H1 (cell line): ENCODE measurements around the gene MTX3. TPM values are rescaled to one million over a fixed set of nuclear protein-coding genes. Genes with fewer than 3 reads are reported as not detected.

ENCODE experiments used
- CTCF ChIA-PET: fragments of 300-600 bp; sonication (Branson Sonifier 250); formaldehyde crosslinking; loops from one replicate; lab custom pipeline; 2021; ENCODE audit not compliant: partially characterized antibody; lab: Charles Lee
- POLR2A ChIA-PET: fragments of 300-600 bp; sonication (Branson Sonifier 250); formaldehyde crosslinking; loops from one replicate; lab custom pipeline; 2021; ENCODE audit warnings: inconsistent platforms; ENCODE audit not compliant: partially characterized antibody; lab: Charles Lee
- DNase-seq, 2 experiments: peaks; one replicate each; pipeline versions ENCODE4 v3.0.0 to v3.0.0-alpha.2; 2010 to 2022; ENCODE audit warnings: low spot score in 2 of 2, low read depth in 1 of 2, mixed read lengths in 1 of 2
- FAIRE-seq: peaks from 2 replicates; lab custom pipeline; 2011; peaks lifted over from hg19 to GRCh38; lab: Jason Lieb, UNC
- H2AFZ ChIP-seq: 2 replicates; pipeline ENCODE4 v1.8.1; 2012; ENCODE audit warnings: low read length, inconsistent platforms
- H2AK5ac ChIP-seq: 2 replicates; pipeline ENCODE4 v1.6.1; 2013; ENCODE audit warnings: low read depth, low read length
- H2BK120ac ChIP-seq: replicated peaks from 2 replicates; pipeline ENCODE3; 2013; ENCODE audit warnings: low read depth, low read length, inconsistent platforms
- H2BK12ac ChIP-seq: 2 replicates; pipeline ENCODE4 v1.6.1; 2013; ENCODE audit warnings: low read depth, low read length
- H2BK15ac ChIP-seq: 2 replicates; pipeline ENCODE4 v1.6.1; 2013; ENCODE audit warnings: low read length
- H2BK20ac ChIP-seq: 2 replicates; pipeline ENCODE4 v1.6.1; 2013; ENCODE audit warnings: low read length
- H2BK5ac ChIP-seq: 2 replicates; pipeline ENCODE4 v1.6.1; 2013; ENCODE audit warnings: low read depth, low read length
- H3K14ac ChIP-seq: 2 replicates; pipeline ENCODE4 v1.6.1; 2013; ENCODE audit warnings: inconsistent platforms; ENCODE audit not compliant: insufficient read length
- H3K18ac ChIP-seq: 2 replicates; pipeline ENCODE4 v1.6.1; 2013; ENCODE audit warnings: low read length; ENCODE audit errors: extremely low read depth
- H3K23ac ChIP-seq: 2 replicates; pipeline ENCODE4 v1.6.1; 2013; ENCODE audit warnings: inconsistent platforms; ENCODE audit not compliant: insufficient read length
- H3K23me2 ChIP-seq: 2 replicates; pipeline ENCODE4 v1.6.1; 2013; ENCODE audit warnings: low read depth, low read length
- H3K27ac ChIP-seq: 2 replicates; pipeline ENCODE4 v1.6.1; 2011; ENCODE audit warnings: low read depth, low read length, inconsistent platforms
- H3K27me3 ChIP-seq, 4 experiments: replicated peaks in 1 of 4; 1 replicate in 1 of 4; 2 replicates in 3 of 4; pipeline versions ENCODE4 v1.6.1 to v1.8.1; 2011 to 2013; ENCODE audit warnings: low read length in 3 of 4, mild to moderate bottlenecking in 3 of 4, inconsistent platforms in 2 of 4, mixed read lengths in 2 of 4, moderate library complexity in 1 of 4; ENCODE audit not compliant: control insufficient read depth in 3 of 4, insufficient read depth in 3 of 4; ENCODE audit errors: extremely low read depth in 1 of 4
- H3K36me3 ChIP-seq, 4 experiments: 2 replicates each; pipeline versions ENCODE4 v1.6.1 to v1.8.1; 2011 to 2013; ENCODE audit warnings: mild to moderate bottlenecking in 4 of 4, low read length in 3 of 4, moderate library complexity in 2 of 4, control low read depth in 1 of 4, inconsistent platforms in 1 of 4; ENCODE audit not compliant: insufficient read depth in 4 of 4, control insufficient read depth in 2 of 4
- H3K4ac ChIP-seq: replicated peaks from 2 replicates; pipeline ENCODE3; 2013; ENCODE audit warnings: low read length, low read depth, mixed read lengths, inconsistent platforms; ENCODE audit not compliant: insufficient read length
- H3K4me1 ChIP-seq, 4 experiments: replicated peaks in 1 of 4; 1 replicate in 1 of 4; 2 replicates in 3 of 4; pipeline versions ENCODE4 v1.6.1 to v1.8.1; 2011 to 2013; ENCODE audit warnings: low read length in 3 of 4, inconsistent platforms in 2 of 4, mixed read lengths in 1 of 4; ENCODE audit not compliant: insufficient read depth in 4 of 4, control insufficient read depth in 3 of 4
- H3K4me2 ChIP-seq, 2 experiments: 2 replicates each; pipeline versions ENCODE4 v1.6.1 to v1.8.1; 2011 to 2013; ENCODE audit warnings: low read depth in 2 of 2, low read length in 2 of 2, control low read depth in 1 of 2, inconsistent platforms in 1 of 2, mild to moderate bottlenecking in 1 of 2; ENCODE audit not compliant: insufficient read depth in 1 of 2
- H3K4me3 ChIP-seq, 4 experiments: fragments of 200-600, 300-600 bp in 1 of 4; sonication (generic), shearing (Covaris generic), sonication (Bioruptor Twin) in 1 of 4; 2 replicates each; pipeline versions ENCODE4 v1.5.1 to v1.8.1; 2011 to 2016; ENCODE audit warnings: low read length in 4 of 4, low read depth in 3 of 4, control low read depth in 2 of 4, inconsistent platforms in 2 of 4, mild to moderate bottlenecking in 2 of 4, mixed read lengths in 1 of 4, moderate library complexity in 1 of 4; ENCODE audit not compliant: insufficient read depth in 2 of 4; ENCODE audit errors: extremely low read depth in 1 of 4
- H3K56ac ChIP-seq: replicated peaks from 2 replicates; pipeline ENCODE3; 2013; ENCODE audit warnings: low read depth, mild to moderate bottlenecking, mixed read lengths, low read length, inconsistent platforms; ENCODE audit not compliant: insufficient read length
- H3K79me1 ChIP-seq: 2 replicates; pipeline ENCODE4 v1.6.1; 2013; ENCODE audit warnings: low read depth, low read length, control low read depth
- H3K79me2 ChIP-seq, 2 experiments: 2 replicates each; pipeline versions ENCODE4 v1.6.1 to v1.8.1; 2012 to 2013; ENCODE audit warnings: low read length in 2 of 2, mild to moderate bottlenecking in 2 of 2, inconsistent platforms in 1 of 2; ENCODE audit not compliant: insufficient read depth in 2 of 2, control insufficient read depth in 1 of 2
- H3K9ac ChIP-seq, 4 experiments: replicated peaks in 1 of 4; 1 replicate in 1 of 4; 2 replicates in 3 of 4; pipeline versions ENCODE4 v1.6.1 to v1.8.1; 2011 to 2013; ENCODE audit warnings: low read depth in 3 of 4, low read length in 3 of 4, control low read depth in 2 of 4, mild to moderate bottlenecking in 2 of 4, moderate library complexity in 2 of 4, inconsistent platforms in 1 of 4; ENCODE audit errors: extremely low read depth in 1 of 4
- H3K9me3 ChIP-seq, 2 experiments: 2 replicates each; pipeline versions ENCODE4 v1.6.1 to v1.8.1; 2012 to 2013; ENCODE audit warnings: mild to moderate bottlenecking in 2 of 2, moderate library complexity in 2 of 2, control low read depth in 1 of 2, inconsistent platforms in 1 of 2, low read depth in 1 of 2, low read length in 1 of 2, mixed read lengths in 1 of 2; ENCODE audit not compliant: insufficient read depth in 2 of 2
- H4K20me1 ChIP-seq, 2 experiments: replicated peaks in 1 of 2; 2 replicates each; pipeline versions ENCODE3 to v1.8.1; 2011 to 2013; ENCODE audit warnings: inconsistent platforms in 2 of 2, low read length in 2 of 2, mild to moderate bottlenecking in 1 of 2; ENCODE audit not compliant: insufficient read depth in 2 of 2, control insufficient read depth in 1 of 2
- H4K5ac ChIP-seq: 2 replicates; pipeline ENCODE4 v1.6.1; 2013; ENCODE audit warnings: low read length, low read depth, mixed read lengths, inconsistent platforms; ENCODE audit not compliant: insufficient read length
- H4K8ac ChIP-seq: 2 replicates; pipeline ENCODE4 v1.8.0; 2013; ENCODE audit warnings: mild to moderate bottlenecking, moderate library complexity, low read length, inconsistent platforms; ENCODE audit not compliant: insufficient read depth; ENCODE audit errors: extremely low read depth
- H4K91ac ChIP-seq: replicated peaks from 2 replicates; pipeline ENCODE3; 2013; ENCODE audit warnings: low read length, mixed read lengths, inconsistent platforms; ENCODE audit not compliant: insufficient read length
- TAF1 ChIP-seq: IDR thresholded peaks from 2 replicates; pipeline ENCODE4 v1.6.1; 2011; ENCODE audit warnings: mild to moderate bottlenecking, low read depth, low read length
- WGBS, 2 experiments: shearing (Covaris generic) in 1 of 2; methylation state at CpG; one replicate each; pipeline versions ENCODE4 v1.1.6 to v1.1.7; 2013 to 2015; ENCODE audit warnings: low lambda C conversion rate in 2 of 2, mixed read lengths in 2 of 2, inconsistent platforms in 1 of 2, low coverage in 1 of 2, missing lambda C conversion rate in 1 of 2; ENCODE audit not compliant: insufficient replicate concordance in 2 of 2, insufficient coverage in 1 of 2, insufficient read length in 1 of 2; ENCODE audit errors: extremely low coverage in 1 of 2, missing lambda C conversion rate in 1 of 2; 5-methylcytosine and 5-hydroxymethylcytosine counted together
- polyA plus RNA-seq, 7 experiments: library from polyadenylated mRNA; depleted of rRNA in 3 of 7; stranded (reverse) in 5 of 7; unstranded in 2 of 7; fragments of >200 nt in 5 of 7; fragments of 200-250 nt in 2 of 7; gene quantifications; 1 replicate in 5 of 7; 2 replicates in 1 of 7; 4 replicates in 1 of 7; pipeline versions ENCODE4 v1.2.1 to v1.2.3, GENCODE V29; 2011 to 2013; ENCODE audit warnings: missing spikeins in 2 of 7, mixed read lengths in 2 of 7
- total RNA-seq: library from RNA; stranded (reverse); fragmentation: NEBNext Ultra II Directional; extraction: Animal tissue kit (Norgen Biotek cat#: 25700); gene quantifications from 2 replicates; pipeline ENCODE4 v1.2.1, GENCODE V29; 2021

Gene MTX3
- total and polyA plus RNA-seq, 2 of the 8 experiments (the other 6 are each of a cell fraction or from before 2014, with no cell fraction given) = 9.4 to 28.8 TPM

- H2BK12ac ChIP-seq = no peak overlapping the region
- no peaks in the 10 kb centered on the region for H4K20me1 ChIP-seq
- H3K79me1 ChIP-seq = no peaks in the 10 kb centered on the region
- H4K91ac ChIP-seq = no peak overlapping the region
- H2AFZ ChIP-seq = no peak overlapping the region
- ChIA-PET CTCF (interaction anchor here (0.8 to 1.6 kb wide), 5 partner anchors 9 to 124 kb away, joined by 3 to 8 read pairs (median 3); no protein-coding TSS in a partner anchor), POLR2A (interaction anchor here (1.5 kb wide), 1 partner anchor 11 kb away, joined by 3 read pairs; no protein-coding TSS in a partner anchor)
- no peak overlapping the region for H3K18ac ChIP-seq
- H3K36me3 ChIP-seq = no peaks in the 10 kb centered on the region
- H3K4me2 ChIP-seq = no peak overlapping the region
- no peak overlapping the region for H3K9ac ChIP-seq
- no peak overlapping the region for H2BK5ac ChIP-seq
- H3K79me2 ChIP-seq = no peaks in the 10 kb centered on the region
- no peaks in the 10 kb centered on the region for H3K27me3 ChIP-seq
- H3K4ac ChIP-seq = no peak overlapping the region
- no peaks in the 10 kb centered on the region for H3K9me3 ChIP-seq
- no peak overlapping the region for H3K23ac ChIP-seq
- no peak overlapping the region for H4K8ac ChIP-seq
- no peaks in the 10 kb centered on the region for H3K23me2 ChIP-seq
- H2BK20ac ChIP-seq = no peak overlapping the region
- H2BK120ac ChIP-seq = no peak overlapping the region
- no peak overlapping the region for H3K27ac ChIP-seq
- no peak overlapping the region for H4K5ac ChIP-seq
- H3K14ac ChIP-seq = no peak overlapping the region
- H2AK5ac ChIP-seq = no peak overlapping the region
- H2BK15ac ChIP-seq = no peak overlapping the region
- no peak for DNase-seq
- H3K56ac ChIP-seq = no peak overlapping the region
- FAIRE-seq = no peak
- 87% methylated on average over 8 of the region's 8 CpGs; no CpG with 5 or more reads in 1 of the 2 experiments for WGBS, 2 experiments
- H3K4me3 ChIP-seq = no peak overlapping the region
- H3K4me1 ChIP-seq = peaks cover 0 to 2% (median 0%) of the 10 kb centered on the region in 4 experiments; a peak in 2 of 7 replicates
- TF ChIP-seq TAF1 = no peak
Observed at GRCh38 chr5:79959407-79959806, 31.7 kb downstream of the MTX3 start.
